KBM-7 (cell line): Measurements from ENCODE around the gene PDK4.

Experiments used
- DNase-seq: peaks from one replicate; pipeline ENCODE4 v3.0.0-alpha.2; 2015
- in situ Hi-C: fragments of 300-500 bp; cut with MboI; formaldehyde crosslinking; loops from 2 replicates; pipeline ENCODE4 v1.14.3; 2020; ENCODE audit warnings: low sequenced_read_pairs, low pct_unique_long_range_greater_than_20kb, mixed read lengths

Gene PDK4

GRCh38 chr7:95545007-95545615, 51.2 kb downstream of the PDK4 start:
- peak; percentile 7 for DNase-seq
- in situ Hi-C loops, result no loop called here

- no peak for DNase-seq
- in situ Hi-C loops, result no loop called here
Measured at GRCh38 chr7:95544171-95544570, 52.1 kb downstream of the PDK4 start.

GRCh38 chr7:95543312-95543711, 53.0 kb downstream of the PDK4 start:
- in situ Hi-C loops, result no loop called here
- no peak for DNase-seq

GRCh38 chr7:95540366-95540765, 56.0 kb downstream of the PDK4 start:
- no peak for DNase-seq
- in situ Hi-C loops, result no loop called here

- DNase-seq, result no peak
- in situ Hi-C loops, result loop anchor here (10.0 kb wide), 1 partner anchor 155 kb away; no protein-coding TSS in a partner anchor
Measured at GRCh38 chr7:95539426-95539825, 56.9 kb downstream of the PDK4 start.

GRCh38 chr7:95537468-95537867, 58.8 kb downstream of the PDK4 start:
- in situ Hi-C loops, result loop anchor here (10.0 kb wide), 1 partner anchor 157 kb away; no protein-coding TSS in a partner anchor
- no peak for DNase-seq

- in situ Hi-C loops, result loop anchor here (10.0 kb wide), 1 partner anchor 158 kb away; no protein-coding TSS in a partner anchor
- DNase-seq, result no peak
Measured at GRCh38 chr7:95536656-95537311, 59.5 kb downstream of the PDK4 start.

- in situ Hi-C loops, result loop anchor here (10.0 kb wide), 1 partner anchor 159 kb away; no protein-coding TSS in a partner anchor
Measured at GRCh38 chr7:95535662-95536061, 60.7 kb downstream of the PDK4 start.

GRCh38 chr7:95534796-95535195, 61.5 kb downstream of the PDK4 start:
- DNase-seq, result no peak
- in situ Hi-C loops, result loop anchor here (10.0 kb wide), 1 partner anchor 160 kb away; no protein-coding TSS in a partner anchor

More at GRCh38 chr7:95535662-95536061, 60.7 kb downstream of the PDK4 start:
- DNase-seq, result no peak
